Lung (tissue), 12 donors: ENCODE results near the gene PRPF6. TPM values are rescaled to one million over a fixed set of nuclear protein-coding genes. Genes with fewer than 3 reads are reported as not detected.

ENCODE experiments used
- ATAC-seq: fragments of 200-7000 bp; cut with Tn5 transposase; one replicate; pipeline ENCODE4 v1.9.1; 2020; ENCODE audit warnings: moderate number of reproducible peaks; ENCODE audit not compliant: insufficient read depth, low FRiP score
- DNase-seq, 3 donors: peaks; one replicate each; pipeline ENCODE4 v3.0.0-alpha.2; 2013 to 2017
- H3K27ac ChIP-seq, 2 donors: one replicate each; pipeline ENCODE4 v1.5.1; 2013; ENCODE audit warnings: mild to moderate bottlenecking in 2 of 2, moderate library complexity in 2 of 2, control low read depth in 1 of 2, inconsistent platforms in 1 of 2, low read depth in 1 of 2, low read length in 1 of 2
- H3K27me3 ChIP-seq, 3 donors: one replicate each; pipeline ENCODE4 v1.5.1; 2013; ENCODE audit warnings: low read length in 2 of 3; ENCODE audit not compliant: control insufficient read depth in 3 of 3, insufficient read depth in 3 of 3
- H3K36me3 ChIP-seq, 4 donors: one replicate each; pipeline ENCODE4 v1.5.1; 2013; ENCODE audit warnings: low read length in 4 of 4, mild to moderate bottlenecking in 1 of 4, moderate library complexity in 1 of 4; ENCODE audit not compliant: control insufficient read depth in 4 of 4, insufficient read depth in 4 of 4
- H3K4me1 ChIP-seq, 5 donors: one replicate each; pipeline ENCODE4 v1.5.1; 2013; ENCODE audit warnings: low read length in 5 of 5, mild to moderate bottlenecking in 2 of 5, moderate library complexity in 1 of 5; ENCODE audit not compliant: control insufficient read depth in 5 of 5, insufficient read depth in 5 of 5
- H3K4me3 ChIP-seq: one replicate; pipeline ENCODE4 v1.5.1; 2013; ENCODE audit warnings: mild to moderate bottlenecking, control low read depth, moderate library complexity
- H3K9ac ChIP-seq, 2 donors: one replicate each; pipeline ENCODE4 v1.5.1; 2013; ENCODE audit warnings: low read length in 2 of 2, control low read depth in 1 of 2; ENCODE audit not compliant: insufficient read depth in 1 of 2
- H3K9me3 ChIP-seq, 4 donors: one replicate each; pipeline ENCODE4 v1.5.1; 2013; ENCODE audit warnings: low read length in 3 of 4, mild to moderate bottlenecking in 1 of 4, moderate library complexity in 1 of 4; ENCODE audit not compliant: control insufficient read depth in 4 of 4, insufficient read depth in 3 of 4
- WGBS, 2 donors: extraction: QIAGEN DNeasy Blood & Tissue Kit; methylation state at CpG; one replicate each; pipeline ENCODE4 v1.1.7; 2013; 5-methylcytosine and 5-hydroxymethylcytosine counted together
- polyA plus RNA-seq, 2 donors: library from polyadenylated mRNA; stranded (reverse); fragments of 200-250 nt; gene quantifications; one replicate each; pipeline ENCODE4 v1.2.1, GENCODE V29; 2013
- total RNA-seq, 2 donors: library from RNA; depleted of rRNA in 1 of 2; stranded (reverse); fragments of >200 nt in 1 of 2; gene quantifications; one replicate each; pipeline ENCODE4 v1.2.1, GENCODE V29; 2014 to 2021
- TF ChIP-seq, protein P1 (sequence below): IDR thresholded peaks from 2 replicates; pipeline ENCODE4 v1.5.1; 2012; ENCODE audit warnings: mild to moderate bottlenecking; ENCODE audit errors: control extremely low read depth, extremely low read depth
- donor health status: control.
- donor health status: control.
- donor health status: Bipolar disorder and iron deficiency.
- donor health status: healthy.
- donor health status: DM: yes; HTN: yes; CAD: no.

PRPF6 gene
- total and polyA plus RNA-seq, 4 donors, result 43.6 to 65.0 (median 54.2) TPM

DNA sequence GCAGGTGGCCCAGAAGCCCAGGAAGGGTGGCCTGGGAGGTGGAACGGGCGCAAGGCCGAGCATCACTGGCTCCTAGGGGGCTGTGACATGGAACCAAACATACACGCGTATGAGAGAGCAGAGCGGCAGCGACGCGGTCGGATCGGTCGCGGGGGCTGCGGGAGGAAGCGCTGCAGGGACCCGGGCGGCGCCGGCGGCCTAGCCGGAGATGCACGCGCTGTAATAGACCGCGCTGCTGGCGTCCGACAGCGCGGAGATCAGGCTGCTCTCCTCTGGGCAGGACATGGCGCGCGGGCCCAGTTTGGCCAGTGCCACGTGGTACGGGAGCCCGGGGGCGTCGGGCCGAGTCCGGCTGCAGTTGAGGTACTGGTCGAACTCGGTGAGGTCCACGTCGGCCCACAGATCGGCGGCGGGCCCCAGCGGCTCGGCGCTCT lies 67.1 kb downstream of the PRPF6 start:
- peak overlapping the region; percentile 67 for H3K4me3 ChIP-seq
- TF ChIP-seq, protein P1, sequence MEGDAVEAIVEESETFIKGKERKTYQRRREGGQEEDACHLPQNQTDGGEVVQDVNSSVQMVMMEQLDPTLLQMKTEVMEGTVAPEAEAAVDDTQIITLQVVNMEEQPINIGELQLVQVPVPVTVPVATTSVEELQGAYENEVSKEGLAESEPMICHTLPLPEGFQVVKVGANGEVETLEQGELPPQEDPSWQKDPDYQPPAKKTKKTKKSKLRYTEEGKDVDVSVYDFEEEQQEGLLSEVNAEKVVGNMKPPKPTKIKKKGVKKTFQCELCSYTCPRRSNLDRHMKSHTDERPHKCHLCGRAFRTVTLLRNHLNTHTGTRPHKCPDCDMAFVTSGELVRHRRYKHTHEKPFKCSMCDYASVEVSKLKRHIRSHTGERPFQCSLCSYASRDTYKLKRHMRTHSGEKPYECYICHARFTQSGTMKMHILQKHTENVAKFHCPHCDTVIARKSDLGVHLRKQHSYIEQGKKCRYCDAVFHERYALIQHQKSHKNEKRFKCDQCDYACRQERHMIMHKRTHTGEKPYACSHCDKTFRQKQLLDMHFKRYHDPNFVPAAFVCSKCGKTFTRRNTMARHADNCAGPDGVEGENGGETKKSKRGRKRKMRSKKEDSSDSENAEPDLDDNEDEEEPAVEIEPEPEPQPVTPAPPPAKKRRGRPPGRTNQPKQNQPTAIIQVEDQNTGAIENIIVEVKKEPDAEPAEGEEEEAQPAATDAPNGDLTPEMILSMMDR, result no peak
- H3K36me3 ChIP-seq, result peaks cover 0 to 8% (median 1%) of the 10 kb centered on the region in 4 donors
- ATAC-seq, result no peak
- peak overlapping the region; percentile 49 to 68 for H3K27ac ChIP-seq
- no peak overlapping the region for H3K9ac ChIP-seq
- DNase-seq, result no peak
- H3K27me3 ChIP-seq, result peaks cover 0 to 43% (median 7%) of the 10 kb centered on the region in 3 donors
- H3K4me1 ChIP-seq, result peaks cover 0 to 43% (median 5%) of the 10 kb centered on the region in 5 donors
- H3K9me3 ChIP-seq, result peaks cover 0 to 3% (median 0%) of the 10 kb centered on the region in 4 donors
- WGBS, 2 donors, result 20 to 21% methylated on average over 48 to 49 of the region's 49 CpGs

DNA sequence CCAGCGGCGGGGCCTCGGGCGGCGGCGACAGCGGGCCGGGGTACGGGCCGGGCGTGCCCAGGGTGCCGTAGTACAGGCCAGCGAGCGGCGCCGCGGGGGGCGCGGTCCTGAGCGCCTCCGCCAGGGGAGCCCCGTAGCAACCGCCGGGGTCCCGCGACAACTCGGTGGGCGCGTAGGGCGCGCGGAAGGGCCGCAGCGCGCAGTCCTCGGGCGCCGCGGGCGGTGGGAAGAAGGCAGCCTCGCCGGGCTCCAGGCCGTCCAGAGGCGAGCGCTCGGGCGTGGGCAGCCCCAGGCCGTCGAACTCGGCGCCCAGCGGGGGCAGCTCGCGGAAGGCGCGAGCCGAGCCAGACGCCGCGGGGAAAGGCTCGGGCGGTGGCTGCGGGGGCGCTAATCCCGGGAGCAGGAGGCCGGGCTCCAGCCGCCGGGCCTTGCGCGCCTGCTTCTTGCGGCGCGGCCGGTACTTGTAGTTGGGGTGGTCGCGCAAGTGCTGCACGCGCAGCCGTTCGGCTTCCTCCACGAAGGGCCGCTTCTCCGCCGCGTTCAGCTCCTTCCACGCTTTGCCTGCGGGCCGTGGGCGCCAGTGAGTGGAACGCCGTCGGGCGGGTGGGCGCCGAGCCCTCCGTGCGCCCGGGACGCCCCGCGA lies 67.6 kb downstream of the PRPF6 start:
- peak overlapping the region; percentile 49 to 68 for H3K27ac ChIP-seq
- peaks cover 0 to 40% (median 7%) of the 10 kb centered on the region in 3 donors for H3K27me3 ChIP-seq
- ATAC-seq (no peak), DNase-seq (no peak)
- peak overlapping the region; percentile 67 for H3K4me3 ChIP-seq
- H3K36me3 ChIP-seq, result peaks cover 0 to 8% (median 1%) of the 10 kb centered on the region in 4 donors
- H3K9me3 ChIP-seq, result peaks cover 0 to 3% (median 0%) of the 10 kb centered on the region in 4 donors
- peaks cover 0 to 48% (median 10%) of the 10 kb centered on the region in 5 donors for H3K4me1 ChIP-seq
- WGBS, 2 donors, result 8 to 10% methylated on average over 44 to 101 of the region's 101 CpGs
- H3K9ac ChIP-seq, result no peak overlapping the region
- TF ChIP-seq, protein P1, result no peak

DNA sequence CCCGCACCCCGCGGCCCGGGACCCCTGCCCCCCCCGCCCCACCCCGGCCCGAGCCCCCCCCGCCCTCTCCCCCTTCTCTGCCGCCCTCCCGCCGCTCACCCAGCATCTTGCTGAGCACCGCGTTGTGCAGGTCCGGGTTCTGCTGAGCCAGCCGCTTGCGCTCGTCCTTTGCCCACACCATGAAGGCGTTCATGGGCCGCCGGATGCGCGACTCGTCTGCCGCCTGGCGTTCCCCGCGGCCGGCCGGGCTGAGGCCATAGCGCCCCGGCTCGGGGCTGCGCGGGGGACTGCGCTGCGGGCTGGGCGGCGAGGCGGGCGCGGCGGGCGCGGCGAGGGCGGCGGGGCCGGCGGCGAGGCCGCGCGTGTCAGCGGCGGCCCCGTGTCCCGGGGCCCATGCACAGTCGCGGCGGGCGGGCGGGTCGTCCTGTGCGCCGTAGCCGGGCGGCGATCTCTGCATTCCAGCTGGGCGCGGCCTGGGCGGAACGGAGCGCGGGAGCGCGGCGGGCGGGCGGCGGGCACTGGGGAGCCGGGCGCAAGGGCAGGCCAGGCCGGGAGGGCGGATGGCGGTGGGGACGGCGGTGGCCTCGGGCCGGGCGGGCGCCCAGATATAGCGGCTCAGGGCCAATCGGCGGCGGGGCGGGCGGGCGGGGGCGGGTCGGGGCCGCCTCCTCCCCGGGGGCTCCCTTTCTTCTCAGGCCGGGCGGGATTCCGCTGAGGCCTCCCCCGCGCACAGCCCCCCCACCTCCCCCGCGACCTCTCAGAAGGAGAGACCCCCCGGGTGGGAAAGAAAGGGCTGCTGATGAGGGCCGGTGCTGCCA lies 68.3 kb downstream of the PRPF6 start, which contains the start of gene SOX18:
TSS of gene SOX18 (minus strand) at position 580 of the 818 bp plus-strand sequence. CDS start at position 457, 123 bp downstream.
- peak within 1 kb of the TSS; percentile 67 for H3K4me3 ChIP-seq
- DNase-seq (peak; percentile 59 to 91 (median 61)), ATAC-seq (no peak)
- H3K27me3 ChIP-seq, result peaks cover 0 to 33% (median 7%) of the 10 kb centered on the region in 3 donors
- TF ChIP-seq, protein P1, result no peak
- no peak within 1 kb of the TSS for H3K9ac ChIP-seq
- H3K27ac ChIP-seq, result peak within 1 kb of the TSS; percentile 81 to 90
- H3K9me3 ChIP-seq, result peaks cover 0 to 3% (median 0%) of the 10 kb centered on the region in 4 donors
- H3K36me3 ChIP-seq, result peaks cover 0 to 8% (median 1%) of the 10 kb centered on the region in 4 donors
- peaks cover 0 to 56% (median 10%) of the 10 kb centered on the region in 5 donors for H3K4me1 ChIP-seq
- WGBS, 2 donors, result 0 to 1% methylated on average over 36 to 109 of the region's 111 CpGs
